DOHH2 (cell line): ENCODE measurements around the gene TRIM16.
"Not testable (repeated sequence)": the region's sequence is repeated elsewhere in the genome, so short reads cannot be mapped to it uniquely, and the experiment has no call there.

ENCODE experiments used
- CTCF ChIP-seq: fragments of 200-600 bp; sonication (generic); IDR thresholded peaks from one replicate; pipeline ENCODE4 v1.5.1; 2014; ENCODE audit warnings: antibody characterized with exemption, mild to moderate bottlenecking, low read depth, low read length; ENCODE audit not compliant: poor library complexity, severe bottlenecking
- EZH2phosphoT487 ChIP-seq: fragments of 200-600 bp; sonication (generic); IDR thresholded peaks from 2 replicates; pipeline ENCODE4 v1.6.1; 2017; ENCODE audit warnings: borderline replicate concordance, mild to moderate bottlenecking, antibody characterized with exemption, low read length, moderate library complexity, mixed read lengths

GRCh38 chr17:15698967-15699366 is 14.9 kb upstream of the TRIM16 start:
- TF ChIP-seq CTCF, EZH2phosphoT487: not testable (repeated sequence)
